Muscle layer of duodenum (tissue), 2 donors: Measurements from ENCODE around the gene LAMP5.

Source experiments
- H3K27ac ChIP-seq: one replicate; pipeline ENCODE4 v1.7.0; 2013; ENCODE audit warnings: mild to moderate bottlenecking, low read length
- H3K27me3 ChIP-seq: one replicate; pipeline ENCODE4 v1.7.0; 2013; ENCODE audit warnings: low read depth, mild to moderate bottlenecking, control low read depth, low read length
- H3K36me3 ChIP-seq, 2 donors: one replicate each; pipeline ENCODE4 v1.7.0; 2013; ENCODE audit warnings: low read length in 2 of 2, control low read depth in 1 of 2, mild to moderate bottlenecking in 1 of 2; ENCODE audit not compliant: insufficient read depth in 2 of 2, control insufficient read depth in 1 of 2
- H3K4me1 ChIP-seq, 2 donors: one replicate each; pipeline ENCODE4 v1.7.0; 2013; ENCODE audit warnings: low read length in 2 of 2, mild to moderate bottlenecking in 2 of 2, control low read depth in 1 of 2, moderate library complexity in 1 of 2; ENCODE audit not compliant: insufficient read depth in 2 of 2, control insufficient read depth in 1 of 2
- H3K4me3 ChIP-seq, 2 donors: one replicate each; pipeline ENCODE4 v1.7.0; 2013; ENCODE audit warnings: low read length in 2 of 2, low read depth in 1 of 2, mild to moderate bottlenecking in 1 of 2
- H3K9me3 ChIP-seq, 2 donors: one replicate each; pipeline ENCODE4 v1.7.0; 2013; ENCODE audit warnings: low read length in 2 of 2, control low read depth in 1 of 2, mild to moderate bottlenecking in 1 of 2; ENCODE audit not compliant: control insufficient read depth in 1 of 2
- donor health status: healthy.

Gene LAMP5, protein sequence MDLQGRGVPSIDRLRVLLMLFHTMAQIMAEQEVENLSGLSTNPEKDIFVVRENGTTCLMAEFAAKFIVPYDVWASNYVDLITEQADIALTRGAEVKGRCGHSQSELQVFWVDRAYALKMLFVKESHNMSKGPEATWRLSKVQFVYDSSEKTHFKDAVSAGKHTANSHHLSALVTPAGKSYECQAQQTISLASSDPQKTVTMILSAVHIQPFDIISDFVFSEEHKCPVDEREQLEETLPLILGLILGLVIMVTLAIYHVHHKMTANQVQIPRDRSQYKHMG

DNA sequence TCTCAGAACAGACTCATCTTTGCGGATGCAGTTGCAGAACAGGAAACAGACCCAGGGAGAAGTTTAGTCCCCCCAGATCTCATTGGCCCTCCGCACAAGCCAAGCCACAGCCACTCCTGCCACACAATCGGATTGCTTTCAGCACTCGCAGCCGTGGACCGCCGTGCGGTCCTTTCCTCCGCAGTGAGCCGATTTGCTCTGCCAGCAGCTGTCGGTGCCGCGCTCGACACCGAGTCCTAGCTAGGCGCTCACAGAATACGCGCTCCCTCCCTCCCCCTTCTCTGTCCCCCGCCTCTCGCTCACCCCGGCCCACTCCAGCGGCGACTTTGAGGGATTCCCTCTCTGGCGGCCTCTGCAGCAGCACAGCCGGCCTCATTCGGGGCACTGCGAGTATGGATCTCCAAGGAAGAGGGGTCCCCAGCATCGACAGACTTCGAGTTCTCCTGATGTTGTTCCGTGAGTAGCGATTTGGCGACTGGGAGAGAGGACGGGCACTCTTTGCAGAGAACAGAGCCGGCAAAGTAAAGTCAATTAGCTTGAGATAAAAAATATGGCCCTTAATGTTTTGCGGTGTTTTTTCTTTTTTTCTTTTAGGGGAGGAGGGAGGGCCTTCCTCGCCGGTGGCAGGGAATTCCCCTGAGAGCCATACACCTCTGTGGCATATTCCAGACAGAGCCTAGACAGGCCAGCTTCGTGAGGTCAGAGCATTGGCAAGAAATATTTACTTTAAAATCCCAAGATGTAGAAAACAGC, at the start of gene LAMP5:
Gene LAMP5, plus strand, starts transcription at position 130 of the 753 bp plus-strand sequence. Its CDS starts 263 bp downstream, at position 393.
- peaks cover 0 to 23% of the 10 kb centered on the region in 2 donors for H3K4me1 ChIP-seq
- H3K9me3 ChIP-seq: no peaks in the 10 kb centered on the region
- H3K4me3 ChIP-seq: peak within 1 kb of the TSS; percentile 19 to 57
- H3K27me3 ChIP-seq: peaks cover 16% of the 10 kb centered on the region
- no peak within 1 kb of the TSS for H3K27ac ChIP-seq
- no peaks in the 10 kb centered on the region for H3K36me3 ChIP-seq

DNA sequence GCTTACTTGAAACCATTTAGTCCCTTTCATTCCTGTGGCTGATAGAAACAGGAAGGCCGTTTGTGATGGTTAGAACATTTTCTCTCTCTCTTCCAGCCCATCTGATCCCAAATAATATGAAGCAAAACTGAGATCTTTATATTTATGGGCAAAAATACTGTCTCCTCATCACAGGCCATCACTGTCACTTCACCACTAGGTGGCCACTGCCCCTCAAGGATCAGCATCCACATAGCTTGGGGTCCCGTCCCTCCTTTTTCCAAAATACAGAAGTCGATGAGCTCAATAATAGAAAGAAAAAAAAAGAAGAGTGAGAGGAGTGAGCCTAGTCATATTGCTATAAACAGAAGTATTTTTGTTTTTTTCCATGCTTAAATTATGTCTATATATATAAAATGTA, 46.4 kb upstream of the LAMP5 start:
- no peaks in the 10 kb centered on the region for H3K27me3 ChIP-seq
- no peak overlapping the region for H3K27ac ChIP-seq
- H3K36me3 ChIP-seq: no peaks in the 10 kb centered on the region
- no peaks in the 10 kb centered on the region for H3K4me1 ChIP-seq
- H3K9me3 ChIP-seq: no peaks in the 10 kb centered on the region
- no peak overlapping the region for H3K4me3 ChIP-seq

DNA sequence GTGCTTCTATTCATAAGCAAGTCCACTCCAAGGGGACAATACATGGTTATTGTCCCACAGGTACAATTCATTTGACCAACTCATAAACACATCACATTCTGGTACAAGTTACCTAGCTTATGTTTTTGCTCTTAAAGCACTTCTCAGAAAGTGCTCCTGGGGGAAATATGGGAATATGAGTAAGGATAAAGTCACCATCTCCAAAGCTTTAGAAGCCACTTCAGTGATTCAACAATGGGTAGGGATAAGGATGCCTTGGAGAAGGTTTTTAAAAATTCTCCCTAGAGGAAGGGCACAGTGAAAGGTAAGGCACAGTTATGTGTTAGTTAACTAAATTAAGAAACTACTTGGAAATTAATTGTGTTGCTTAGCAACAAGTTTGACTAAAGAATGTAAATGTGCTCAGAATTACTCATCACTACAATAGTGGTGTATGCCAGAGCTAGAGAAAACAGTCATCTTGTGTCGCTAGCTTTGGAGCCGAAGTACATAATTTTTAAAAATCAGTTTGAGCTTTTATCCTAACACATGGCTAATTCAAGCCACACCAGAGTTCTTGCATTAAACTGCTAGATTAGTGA, 39.5 kb upstream of the LAMP5 start:
- H3K4me1 ChIP-seq: no peaks in the 10 kb centered on the region
- H3K27me3 ChIP-seq: no peaks in the 10 kb centered on the region
- no peaks in the 10 kb centered on the region for H3K9me3 ChIP-seq
- H3K27ac ChIP-seq: no peak overlapping the region
- H3K36me3 ChIP-seq: peaks cover 0 to 6% of the 10 kb centered on the region in 2 donors
- no peak overlapping the region for H3K4me3 ChIP-seq

DNA sequence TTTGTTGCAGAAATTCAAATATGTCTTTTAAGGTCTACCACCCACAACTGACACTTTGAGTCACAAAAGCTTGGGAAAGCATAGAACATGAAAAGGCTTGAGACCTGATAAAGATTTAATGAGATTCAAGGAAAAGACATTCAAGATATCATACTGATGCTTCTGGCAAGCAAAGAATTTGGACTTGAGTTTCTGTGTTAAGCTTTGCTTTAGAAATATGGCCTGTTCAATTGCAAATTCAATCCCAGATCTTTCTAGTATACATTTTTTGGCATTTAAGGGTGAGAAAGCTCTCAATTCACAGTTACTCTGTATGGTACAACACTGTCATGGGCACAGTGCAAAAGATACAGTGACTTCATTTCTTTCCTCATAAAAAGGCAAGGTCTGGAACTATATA, 38.9 kb upstream of the LAMP5 start:
- Histone ChIP-seq H3K27ac (no peak overlapping the region), H3K9me3 (no peaks in the 10 kb centered on the region), H3K4me3 (no peak overlapping the region), H3K4me1 (no peaks in the 10 kb centered on the region), H3K27me3 (no peaks in the 10 kb centered on the region), H3K36me3 (peaks cover 0 to 6% of the 10 kb centered on the region in 2 donors)

DNA sequence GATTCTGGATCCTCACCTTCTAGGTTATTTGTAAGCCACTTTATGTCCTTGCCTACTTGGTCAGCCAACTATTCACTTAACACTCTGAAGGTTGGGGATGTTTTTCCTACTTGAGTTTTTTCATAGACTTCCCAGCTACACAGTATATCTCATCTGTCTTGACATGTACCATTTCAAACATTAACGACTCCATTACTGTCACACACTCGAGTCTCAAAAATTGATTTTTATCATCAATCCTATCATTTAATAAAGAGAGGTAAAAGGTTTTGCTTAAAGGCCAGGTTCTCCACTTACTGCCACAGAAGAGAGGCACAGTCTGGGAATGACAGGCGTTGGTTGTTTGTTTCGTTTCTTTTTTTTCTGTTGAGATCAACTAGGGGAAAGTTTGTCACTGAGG, 38.2 kb upstream of the LAMP5 start:
- Histone ChIP-seq H3K9me3 (no peaks in the 10 kb centered on the region), H3K36me3 (peaks cover 0 to 6% of the 10 kb centered on the region in 2 donors), H3K27ac (no peak overlapping the region), H3K27me3 (no peaks in the 10 kb centered on the region), H3K4me3 (no peak overlapping the region), H3K4me1 (no peaks in the 10 kb centered on the region)

DNA sequence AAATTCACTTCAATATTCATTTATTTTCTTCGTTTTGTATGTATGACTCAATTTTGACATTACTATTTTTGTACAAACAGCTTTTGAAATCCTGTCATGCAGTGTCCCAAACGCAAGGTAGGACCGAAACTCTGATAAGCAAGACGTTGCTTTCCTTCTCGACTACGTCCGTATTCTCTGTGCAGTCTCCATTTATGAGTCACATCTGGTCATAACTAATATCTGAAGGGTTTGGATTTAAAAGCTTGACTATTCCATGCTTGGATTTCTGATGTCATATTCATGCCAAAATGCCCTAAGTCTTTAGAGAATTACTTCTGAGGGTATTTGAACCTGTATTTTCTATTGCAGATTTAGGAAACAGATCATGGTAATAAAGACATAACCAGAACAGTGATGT, 37.8 kb upstream of the LAMP5 start:
- Histone ChIP-seq H3K4me1 (no peaks in the 10 kb centered on the region), H3K4me3 (no peak overlapping the region), H3K9me3 (no peaks in the 10 kb centered on the region), H3K27me3 (no peaks in the 10 kb centered on the region), H3K36me3 (peaks cover 0 to 6% of the 10 kb centered on the region in 2 donors), H3K27ac (no peak overlapping the region)

DNA sequence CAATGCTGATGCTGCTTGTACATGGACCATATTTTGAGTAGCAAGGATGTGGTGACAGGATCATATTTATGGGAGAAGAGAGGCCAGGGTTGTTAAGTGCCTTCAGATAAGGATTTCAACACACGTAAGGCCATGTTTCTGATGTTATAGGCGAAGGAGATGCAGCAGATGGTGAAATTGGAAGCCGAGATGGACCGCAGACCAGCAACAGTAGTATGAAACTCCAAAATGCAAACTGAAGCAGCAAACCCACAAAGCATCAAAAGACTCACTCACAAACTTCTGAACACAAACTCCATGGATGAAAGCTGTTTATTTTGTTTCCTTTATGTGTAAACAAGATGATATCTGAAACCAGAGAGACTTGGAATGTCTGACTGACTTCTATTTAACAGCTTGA, 35.6 kb upstream of the LAMP5 start:
- H3K4me3 ChIP-seq: no peak overlapping the region
- H3K27ac ChIP-seq: no peak overlapping the region
- no peaks in the 10 kb centered on the region for H3K4me1 ChIP-seq
- no peaks in the 10 kb centered on the region for H3K27me3 ChIP-seq
- no peaks in the 10 kb centered on the region for H3K9me3 ChIP-seq
- peaks cover 0 to 6% of the 10 kb centered on the region in 2 donors for H3K36me3 ChIP-seq

DNA sequence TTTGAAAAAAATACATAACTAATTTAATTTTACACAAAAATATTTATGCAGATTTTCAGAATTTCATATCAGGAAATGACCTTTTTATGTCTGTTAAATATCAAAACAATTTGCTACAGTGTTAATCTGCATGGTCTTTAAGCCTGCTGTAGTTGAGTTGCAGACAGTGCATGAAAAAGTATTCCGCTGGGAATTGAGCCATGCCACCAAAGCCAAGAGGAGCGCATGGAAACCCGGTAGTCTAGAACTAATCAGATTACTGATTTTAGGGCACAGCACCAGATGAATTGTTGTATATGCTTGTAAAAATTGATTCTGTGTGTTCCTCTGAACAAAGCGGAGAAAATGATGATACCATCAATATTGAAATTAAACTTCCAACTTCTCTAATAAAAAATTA, 34.3 kb upstream of the LAMP5 start:
- Histone ChIP-seq H3K27me3 (no peaks in the 10 kb centered on the region), H3K4me1 (no peaks in the 10 kb centered on the region), H3K36me3 (peaks cover 0 to 6% of the 10 kb centered on the region in 2 donors)

DNA sequence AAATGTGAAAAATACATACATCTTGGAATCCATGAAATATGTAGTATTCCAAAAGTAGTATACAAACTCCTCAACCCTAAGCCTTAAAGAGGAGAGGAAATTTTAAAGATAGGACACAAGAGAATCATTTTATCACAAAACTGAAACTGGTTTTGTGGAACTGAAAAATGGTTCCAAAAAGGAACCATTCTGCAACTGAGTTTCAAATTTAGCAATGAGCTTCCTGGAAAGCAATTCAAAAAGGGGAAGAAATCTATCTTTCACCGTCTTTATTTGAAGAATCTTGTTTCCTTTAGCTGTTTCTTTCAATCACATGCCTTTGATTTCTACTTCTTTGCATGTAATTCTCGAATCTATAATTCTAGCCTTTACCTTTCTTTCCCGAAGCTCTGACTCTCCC, 32.2 kb upstream of the LAMP5 start:
- no peak overlapping the region for H3K4me3 ChIP-seq
- H3K36me3 ChIP-seq: peaks cover 0 to 6% of the 10 kb centered on the region in 2 donors
- H3K9me3 ChIP-seq: no peaks in the 10 kb centered on the region
- H3K27ac ChIP-seq: no peak overlapping the region
- H3K27me3 ChIP-seq: no peaks in the 10 kb centered on the region
- no peaks in the 10 kb centered on the region for H3K4me1 ChIP-seq

More for the DNA sequence above, 34.3 kb upstream of the LAMP5 start:
- Histone ChIP-seq H3K9me3 (no peaks in the 10 kb centered on the region), H3K27ac (no peak overlapping the region), H3K4me3 (no peak overlapping the region)

DNA sequence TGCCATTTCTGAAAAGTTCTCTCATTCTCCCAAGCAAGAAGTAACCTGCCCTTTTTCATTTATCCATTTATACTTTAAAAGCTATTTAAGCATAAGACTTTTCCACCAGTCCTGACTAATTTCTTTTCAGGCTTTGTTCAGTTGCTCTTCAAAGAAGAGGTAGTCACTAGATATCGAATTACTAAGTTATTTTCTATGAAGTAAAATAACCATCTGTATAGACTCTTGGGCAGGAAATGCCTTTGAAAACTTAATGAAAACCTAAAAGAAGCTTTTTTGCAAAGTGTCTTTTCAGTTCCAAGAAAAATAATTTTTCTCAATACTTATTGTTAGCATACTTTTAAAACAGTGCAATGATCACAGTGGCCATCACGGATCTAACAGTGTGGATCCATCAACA, 31.3 kb upstream of the LAMP5 start:
- H3K4me1 ChIP-seq: no peaks in the 10 kb centered on the region
- no peaks in the 10 kb centered on the region for H3K36me3 ChIP-seq
- H3K4me3 ChIP-seq: no peak overlapping the region
- no peaks in the 10 kb centered on the region for H3K27me3 ChIP-seq
- H3K27ac ChIP-seq: no peak overlapping the region
- no peaks in the 10 kb centered on the region for H3K9me3 ChIP-seq

DNA sequence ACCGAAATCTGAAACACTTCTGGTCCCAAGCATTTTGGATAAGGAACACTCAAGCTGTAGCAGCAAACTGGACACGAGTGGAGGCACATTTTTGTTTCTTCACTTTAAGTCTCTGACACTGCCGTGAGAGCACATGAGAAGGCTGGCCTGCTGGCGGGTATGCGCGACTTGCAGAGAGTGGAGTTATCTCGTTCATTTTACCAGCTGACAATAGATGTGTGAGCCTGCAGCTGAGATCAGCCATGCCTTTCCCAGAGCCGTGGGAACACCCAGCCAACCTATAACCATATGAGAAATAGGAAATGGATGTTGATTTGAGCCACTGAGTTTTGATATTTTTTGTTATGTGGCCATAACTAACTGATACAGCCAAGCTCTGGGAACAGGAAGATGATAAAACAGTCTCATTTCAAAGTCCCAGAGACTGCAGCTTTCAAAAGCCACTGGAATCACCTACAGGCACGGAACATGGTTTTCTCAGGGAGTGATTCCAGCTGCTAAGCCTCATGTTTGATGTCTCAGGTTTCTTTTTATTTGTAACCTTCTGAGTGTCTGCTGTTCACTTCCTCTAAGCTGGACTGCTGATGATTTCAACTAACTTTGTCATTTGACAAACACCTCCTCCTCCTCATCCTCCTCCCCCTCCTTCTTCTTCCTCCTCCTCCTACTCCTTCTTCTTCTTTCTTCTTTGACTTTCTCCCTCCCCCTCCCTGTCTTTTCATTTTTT, 28.6 kb upstream of the LAMP5 start:
- Histone ChIP-seq H3K4me1 (no peaks in the 10 kb centered on the region), H3K36me3 (no peaks in the 10 kb centered on the region), H3K4me3 (no peak overlapping the region), H3K9me3 (no peaks in the 10 kb centered on the region), H3K27ac (no peak overlapping the region), H3K27me3 (no peaks in the 10 kb centered on the region)
